Ecto neural progenitor cell (in vitro differentiated cells): ENCODE measurements around the gene CCDC136.

Experiments used
- DNase-seq: peaks from one replicate; pipeline ENCODE4 v3.0.0-alpha.2; 2018; ENCODE audit warnings: low spot score

CCDC136 gene

GRCh38 chr7:128791121-128791971 is at the start of gene CCDC136:
TSS of gene CCDC136 (plus strand) at chr7:128791968. CDS start at chr7:128792412, 444 bp downstream.
- DNase-seq = peak; percentile 86

DNA sequence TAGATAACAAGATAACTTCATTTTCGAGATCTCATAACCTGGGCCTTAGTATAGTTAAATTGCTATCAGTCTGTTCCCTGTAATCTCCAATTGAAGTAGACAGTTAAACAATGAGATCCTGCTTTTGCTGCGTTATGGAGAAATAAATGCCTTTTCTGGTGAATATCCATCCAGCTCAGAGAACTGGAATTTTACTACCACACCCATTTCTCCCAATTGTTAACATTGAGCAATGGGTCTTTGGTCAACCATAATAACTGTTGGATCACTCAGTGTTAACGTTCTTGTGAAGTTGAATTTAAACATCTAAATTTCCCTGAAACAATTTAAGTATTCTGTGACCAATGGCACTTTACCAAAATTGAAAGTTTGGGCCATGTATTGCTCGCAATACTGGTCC is 49.6 kb upstream of the CCDC136 start:
- DNase-seq = no peak

DNA sequence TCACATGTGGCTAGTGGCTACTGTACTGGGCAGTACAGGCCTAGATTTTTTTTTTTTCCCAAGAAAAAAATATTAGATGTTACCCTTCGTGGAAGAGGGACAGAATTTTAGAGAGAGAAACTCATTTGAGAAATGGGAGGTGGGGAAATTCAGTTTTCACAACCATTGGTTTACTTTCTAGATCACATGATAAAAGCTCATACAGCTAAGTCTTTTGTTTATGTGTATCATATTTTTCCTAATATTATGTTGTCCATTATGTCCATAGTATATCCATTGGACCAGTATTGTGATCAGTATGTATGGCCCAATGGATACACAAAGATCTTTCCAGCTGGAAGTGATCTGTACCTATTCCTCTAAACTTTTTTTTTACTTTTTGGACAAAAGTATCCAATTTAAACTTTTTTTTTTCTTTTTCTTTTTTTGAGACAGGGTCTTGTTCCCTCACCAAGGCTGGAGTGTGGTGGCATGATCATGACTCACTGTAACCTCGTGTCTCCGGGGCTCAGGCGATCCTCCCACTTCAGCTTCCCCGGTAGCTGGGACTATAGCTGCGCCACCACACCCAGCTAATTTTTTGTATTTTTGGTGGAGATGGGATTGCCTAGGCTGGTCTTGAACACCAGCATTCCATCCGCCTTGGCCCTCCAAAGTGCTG is 48.5 kb upstream of the CCDC136 start:
- no peak for DNase-seq

- no peak for DNase-seq
Observed at GRCh38 chr7:128744366-128744905, 47.3 kb upstream of the CCDC136 start.

DNA sequence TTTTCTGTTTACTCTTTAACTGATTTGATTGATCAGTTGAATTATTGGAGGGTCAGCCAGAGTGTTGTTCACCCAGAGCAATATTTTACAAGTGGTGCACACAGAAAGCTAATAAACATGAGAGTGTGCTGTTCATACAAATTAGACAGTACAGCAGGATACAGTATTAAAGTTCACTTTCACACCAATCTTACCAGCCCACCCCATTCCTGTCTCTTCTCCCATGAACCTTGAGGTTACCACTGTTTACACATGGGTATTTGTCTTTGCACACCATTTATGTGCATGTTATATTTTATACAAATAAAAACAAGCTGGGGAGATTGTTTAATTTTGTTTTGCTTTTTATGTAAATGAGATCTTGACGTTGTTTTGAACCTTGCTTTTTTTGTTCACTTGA is 46.1 kb upstream of the CCDC136 start:
- no peak for DNase-seq

- no peak for DNase-seq
Observed at GRCh38 chr7:128747327-128748079, 44.3 kb upstream of the CCDC136 start.

DNA sequence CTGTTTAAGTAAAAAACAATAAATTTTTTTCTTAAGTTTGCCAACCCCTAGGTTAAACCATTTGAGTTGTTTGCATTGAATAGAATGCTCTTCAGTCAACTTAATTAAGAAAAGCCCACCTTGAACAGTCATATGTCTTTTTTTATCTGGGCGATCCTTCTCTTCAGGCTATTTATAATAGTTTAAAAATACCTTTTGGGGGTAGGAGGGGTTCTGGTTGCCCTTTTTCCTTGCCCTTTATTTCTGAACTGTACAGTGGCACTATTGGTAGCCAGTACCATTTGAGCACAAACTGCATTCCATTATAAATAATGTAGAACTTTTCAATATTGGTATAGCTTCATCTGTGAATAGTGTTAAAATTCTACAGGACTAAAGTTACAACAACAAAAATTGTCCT is 39.5 kb upstream of the CCDC136 start:
- no peak for DNase-seq

DNA sequence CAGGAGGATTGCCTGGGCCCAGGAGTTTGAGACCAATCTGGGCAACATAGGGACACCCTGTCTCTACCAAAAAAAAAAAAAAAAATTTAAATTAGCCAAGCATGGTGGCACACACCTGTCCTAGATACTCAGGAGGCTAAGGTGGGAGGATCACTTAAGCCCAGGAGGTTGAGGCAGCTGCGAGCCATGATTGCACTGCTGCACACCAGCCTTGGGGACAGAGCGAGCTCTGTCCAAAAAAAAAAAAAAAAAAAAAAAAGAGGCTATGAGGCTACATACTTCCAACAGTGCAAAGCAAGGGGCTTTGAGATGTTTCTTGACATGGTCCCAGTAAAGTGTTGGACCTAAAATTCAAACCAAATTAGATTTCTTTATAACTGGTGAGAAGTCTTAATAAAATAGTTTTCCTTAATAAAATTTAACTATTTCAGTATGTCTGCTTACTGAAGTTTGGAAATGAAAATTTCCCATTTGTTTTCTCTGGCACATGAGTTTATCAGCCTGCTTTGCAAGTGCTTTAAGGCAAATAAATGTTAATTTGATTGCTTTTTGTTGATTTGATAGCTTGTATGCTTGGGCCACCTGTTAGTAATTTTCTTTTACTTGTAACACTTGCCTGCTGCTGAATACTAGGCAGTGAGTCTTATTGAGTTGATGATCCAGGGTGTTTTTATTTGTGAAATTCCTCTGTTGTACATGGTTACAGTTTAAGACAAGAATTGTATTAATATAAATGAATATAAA is 36.5 kb upstream of the CCDC136 start:
- DNase-seq = no peak

DNA sequence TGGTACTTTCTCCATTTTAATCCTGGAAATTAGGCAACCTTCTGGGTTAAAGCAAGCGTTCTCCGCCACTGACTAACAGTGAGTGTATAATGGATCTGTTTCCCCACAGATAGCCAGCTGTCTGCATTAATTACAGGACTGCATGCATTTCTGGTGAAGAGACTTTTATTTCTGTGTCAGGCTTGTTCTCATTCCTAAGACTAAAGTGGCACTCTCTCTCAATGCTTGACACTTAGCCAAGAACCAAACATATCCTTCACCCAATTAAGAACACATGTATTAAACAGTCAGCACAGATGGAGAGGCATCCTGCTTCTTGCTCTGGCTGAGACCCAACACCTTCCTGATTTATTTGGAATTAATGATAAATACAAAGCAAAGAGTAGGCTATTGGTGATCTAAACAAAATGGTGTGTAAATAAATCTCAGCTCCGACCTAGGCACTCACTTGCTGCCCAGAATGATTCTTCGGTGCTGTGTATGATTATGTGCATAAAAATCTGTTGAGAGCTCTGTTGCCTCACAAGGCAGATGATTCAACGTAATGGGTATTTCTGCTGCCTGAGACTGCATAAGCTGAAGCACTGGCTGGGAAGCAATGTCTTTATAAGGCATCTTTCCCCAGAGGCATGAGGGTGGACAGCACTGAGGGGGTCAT is 35.8 kb upstream of the CCDC136 start:
- no peak for DNase-seq

- DNase-seq = no peak
Observed at GRCh38 chr7:128757203-128757602, 34.6 kb upstream of the CCDC136 start.

GRCh38 chr7:128758553-128758952 is 33.2 kb upstream of the CCDC136 start:
- DNase-seq = no peak

DNA sequence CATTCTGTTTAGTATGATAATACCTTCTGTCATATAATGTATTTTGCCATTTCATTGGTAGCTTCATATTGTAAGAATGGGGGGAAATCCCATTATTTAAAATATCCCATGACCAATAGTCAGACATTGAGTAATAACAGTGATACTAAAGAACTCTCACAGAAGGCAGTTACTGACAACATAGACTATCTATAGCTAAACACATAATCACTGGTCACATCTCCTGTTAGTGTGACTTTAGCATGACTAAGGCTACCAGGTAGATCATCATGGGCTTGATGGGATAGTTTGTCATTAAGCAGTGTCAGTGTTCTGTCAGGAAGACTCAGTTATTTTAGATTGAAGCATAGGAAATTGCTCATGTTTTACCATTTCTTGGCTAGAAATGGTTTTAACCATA is 32.5 kb upstream of the CCDC136 start:
- no peak for DNase-seq

DNA sequence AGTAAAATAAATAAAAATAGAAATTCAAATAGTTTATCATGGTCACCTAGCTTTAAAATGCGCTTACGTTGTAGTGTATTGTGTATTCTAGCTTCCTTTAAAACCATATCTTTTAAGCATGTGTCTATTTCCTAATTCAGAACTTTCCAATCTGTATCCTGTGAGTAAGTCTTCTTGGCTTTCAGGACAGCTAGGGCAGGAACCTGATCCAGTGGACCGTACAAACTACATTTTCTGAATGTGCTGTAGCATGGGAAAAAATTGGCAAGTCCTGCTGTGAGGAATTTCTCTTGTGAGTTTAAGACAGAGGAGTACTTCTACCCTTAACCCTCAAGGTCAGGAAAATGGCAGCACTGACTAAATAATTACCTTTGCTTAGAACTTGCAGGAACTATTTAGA is 28.2 kb upstream of the CCDC136 start:
- DNase-seq = no peak

DNA sequence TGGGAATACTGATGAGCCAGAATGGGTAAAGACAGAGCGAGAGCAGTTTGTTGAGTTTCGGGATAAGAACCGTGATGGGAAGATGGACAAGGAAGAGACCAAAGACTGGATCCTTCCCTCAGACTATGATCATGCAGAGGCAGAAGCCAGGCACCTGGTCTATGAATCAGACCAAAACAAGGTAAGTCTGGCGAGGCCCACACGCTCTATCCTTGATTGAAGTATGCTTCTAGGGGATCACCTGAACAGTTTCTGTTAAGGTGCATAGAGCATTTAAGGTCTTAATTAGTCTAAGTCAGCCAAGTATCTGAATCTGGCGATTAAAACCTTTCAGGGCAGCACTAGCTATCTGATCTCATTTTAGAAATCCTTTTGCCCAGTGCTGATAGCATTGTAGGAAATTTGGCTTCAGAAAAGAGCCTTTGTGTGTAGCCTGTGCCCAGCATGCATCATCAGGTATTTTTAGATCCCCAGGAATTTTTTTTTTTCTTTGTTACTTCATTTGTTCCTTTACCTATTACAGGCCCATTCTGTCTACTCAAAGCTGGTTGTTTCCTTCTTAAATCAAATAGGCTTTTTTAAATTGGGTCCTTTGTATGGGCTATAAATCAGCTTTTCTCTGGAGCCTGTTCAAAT is 24.2 kb upstream of the CCDC136 start:
- no peak for DNase-seq

DNA sequence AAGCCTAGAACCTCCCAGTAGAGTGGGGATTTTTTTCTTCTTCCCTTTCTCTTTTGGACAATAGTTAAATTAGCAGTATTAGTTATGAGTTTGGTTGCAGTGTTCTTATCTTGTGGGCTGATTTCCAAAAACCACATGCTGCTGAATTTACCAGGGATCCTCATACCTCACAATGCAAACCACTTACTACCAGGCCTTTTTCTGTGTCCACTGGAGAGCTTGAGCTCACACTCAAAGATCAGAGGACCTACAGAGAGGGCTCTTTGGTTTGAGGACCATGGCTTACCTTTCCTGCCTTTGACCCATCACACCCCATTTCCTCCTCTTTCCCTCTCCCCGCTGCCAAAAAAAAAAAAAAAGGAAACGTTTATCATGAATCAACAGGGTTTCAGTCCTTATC is 21.5 kb upstream of the CCDC136 start:
- DNase-seq = no peak

GRCh38 chr7:128773604-128774003 is 18.2 kb upstream of the CCDC136 start:
- DNase-seq = no peak

GRCh38 chr7:128774029-128774689 is 17.6 kb upstream of the CCDC136 start:
- no peak for DNase-seq

GRCh38 chr7:128774921-128775320 is 16.8 kb upstream of the CCDC136 start:
- no peak for DNase-seq

DNA sequence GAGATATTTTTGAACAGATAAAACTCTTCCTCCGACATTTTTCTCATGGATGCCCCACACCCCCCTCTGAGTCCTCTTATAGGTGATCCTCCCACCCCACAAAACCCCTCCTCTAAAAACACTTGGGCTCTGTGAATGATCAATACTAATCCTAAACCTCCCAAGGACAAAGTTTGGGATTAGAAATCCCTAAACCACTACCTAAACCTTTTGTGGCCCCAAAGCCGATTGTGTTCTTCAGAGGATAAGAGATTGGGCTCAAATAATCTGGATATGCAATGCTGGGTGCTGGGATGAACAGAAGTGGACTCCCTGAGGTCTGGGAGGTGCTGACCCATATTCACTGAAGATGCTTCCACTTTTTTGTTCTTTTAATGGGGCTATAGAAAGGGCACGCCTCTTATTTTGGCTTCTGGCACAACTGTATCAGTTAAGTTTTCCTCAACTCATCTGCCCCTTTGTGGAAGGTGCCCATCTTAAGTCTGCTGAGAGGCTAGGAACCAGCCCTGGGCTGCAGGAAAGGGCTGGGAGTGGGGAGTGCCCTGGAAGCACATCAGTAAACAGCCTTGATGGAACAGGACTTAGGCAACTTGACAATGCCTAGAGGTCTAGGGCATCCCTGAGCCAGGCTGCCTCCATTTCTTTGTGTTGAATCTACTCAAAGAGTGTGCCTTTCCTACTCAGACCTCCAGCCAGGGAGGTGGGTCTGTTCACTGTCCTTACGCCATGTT is 15.9 kb upstream of the CCDC136 start, which contains the start of gene OPN1SW:
Gene OPN1SW (minus strand): TSS at position 51 of the 731 bp plus-strand sequence. CDS start 13 bp downstream, at position 38.
- no peak for DNase-seq
